Ishikawa (cell line): ENCODE data around the gene TRIM15.

Experiments
- CEBPB ChIP-seq: IDR thresholded peaks from 2 replicates; pipeline ENCODE4 v1.6.1; 2012
- CREB1 ChIP-seq: IDR thresholded peaks from 2 replicates; pipeline ENCODE4 v1.6.1; 2012; ENCODE audit warnings: low read depth
- EP300 ChIP-seq: IDR thresholded peaks from 2 replicates; pipeline ENCODE4 v1.6.1; 2012; ENCODE audit warnings: borderline replicate concordance
- MAX ChIP-seq: IDR thresholded peaks from 2 replicates; pipeline ENCODE4 v1.6.1; 2012
- NFIC ChIP-seq: IDR thresholded peaks from 2 replicates; pipeline ENCODE4 v1.6.1; 2012
- RAD21 ChIP-seq: IDR thresholded peaks from 2 replicates; pipeline ENCODE4 v1.6.1; 2012; ENCODE audit warnings: low read depth
- REST ChIP-seq: IDR thresholded peaks from 2 replicates; pipeline ENCODE4 v1.6.1; 2012; ENCODE audit warnings: low read depth, mild to moderate bottlenecking
- TAF1 ChIP-seq: IDR thresholded peaks from 2 replicates; pipeline ENCODE4 v1.6.1; 2012; ENCODE audit warnings: low read depth, mild to moderate bottlenecking
- USF1 ChIP-seq: IDR thresholded peaks from 2 replicates; pipeline ENCODE4 v1.6.1; 2012
- YY1 ChIP-seq: IDR thresholded peaks from 2 replicates; pipeline ENCODE4 v1.6.1; 2012; ENCODE audit warnings: low read depth

- TF ChIP-seq TAF1 = no peak
- TF ChIP-seq EP300 = no peak
- no peak for TF ChIP-seq NFIC
- TF ChIP-seq CEBPB = no peak
- TF ChIP-seq MAX = no peak
- no peak for TF ChIP-seq REST
- no peak for TF ChIP-seq RAD21
- TF ChIP-seq CREB1 = no peak
- TF ChIP-seq USF1 = no peak
- TF ChIP-seq YY1 = no peak
Measured at GRCh38 chr6:30192076-30192475, 28.7 kb downstream of the TRIM15 start.
